Dedifferentiated amniotic fluid mesenchymal stem cell (primary cell): Measurements from ENCODE around the gene ANKRD33B.
"Not testable (repeated sequence)": the region's sequence is repeated elsewhere in the genome, so short reads cannot be mapped to it uniquely, and the experiment has no call there.

Source experiments
- DNase-seq: peaks from one replicate; pipeline ENCODE4 v3.0.0-alpha.2; 2016; ENCODE audit errors: extremely low spot score

The ANKRD33B gene

GRCh38 chr5:10593531-10594181 lies 29.8 kb downstream of the ANKRD33B start:
- no peak for DNase-seq

- no peak for DNase-seq
Observed at GRCh38 chr5:10594591-10595210, 30.8 kb downstream of the ANKRD33B start.

GRCh38 chr5:10595293-10595671 lies 31.4 kb downstream of the ANKRD33B start:
- DNase-seq, result no peak

GRCh38 chr5:10595672-10596309 lies 31.9 kb downstream of the ANKRD33B start:
- DNase-seq, result peak; percentile 92

GRCh38 chr5:10596310-10596703 lies 32.4 kb downstream of the ANKRD33B start:
- DNase-seq, result no peak

- DNase-seq, result no peak
Observed at GRCh38 chr5:10596886-10597451, 33.1 kb downstream of the ANKRD33B start.

- no peak for DNase-seq
Observed at GRCh38 chr5:10599113-10599512, 35.2 kb downstream of the ANKRD33B start.

- no peak for DNase-seq
Observed at GRCh38 chr5:10599862-10600284, 36.0 kb downstream of the ANKRD33B start.

- DNase-seq, result no peak
Observed at GRCh38 chr5:10600626-10601245, 36.9 kb downstream of the ANKRD33B start.

GRCh38 chr5:10601246-10602030 lies 37.6 kb downstream of the ANKRD33B start:
- peak; percentile 96 for DNase-seq

GRCh38 chr5:10602031-10602806 lies 38.3 kb downstream of the ANKRD33B start:
- DNase-seq, result no peak

- DNase-seq, result no peak
Observed at GRCh38 chr5:10604975-10605374, 41.1 kb downstream of the ANKRD33B start.

- not testable (repeated sequence) for DNase-seq
Observed at GRCh38 chr5:10606632-10607022, 42.8 kb downstream of the ANKRD33B start.

- no peak for DNase-seq
Observed at GRCh38 chr5:10607023-10607665, 43.3 kb downstream of the ANKRD33B start.

- no peak for DNase-seq
Observed at GRCh38 chr5:10607666-10608073, 43.8 kb downstream of the ANKRD33B start.

- DNase-seq, result not testable (repeated sequence)
Observed at GRCh38 chr5:10608081-10608480, 44.2 kb downstream of the ANKRD33B start.

GRCh38 chr5:10610058-10610457 lies 46.2 kb downstream of the ANKRD33B start:
- DNase-seq, result no peak

GRCh38 chr5:10611290-10611689 lies 47.4 kb downstream of the ANKRD33B start:
- no peak for DNase-seq

- DNase-seq, result no peak
Observed at GRCh38 chr5:10612251-10612650, 48.4 kb downstream of the ANKRD33B start.

GRCh38 chr5:10615693-10616092 lies 51.8 kb downstream of the ANKRD33B start:
- DNase-seq, result no peak
